ENCODE results near the gene MARK3. TPM values are rescaled to one million over a fixed set of nuclear protein-coding genes. Genes with fewer than 3 reads are reported as not detected.
A peak's percentile ranks its signal among the peaks of the same experiment; 100 is the strongest.

Gene MARK3
- total RNA-seq, 1 experiment from 2014 or later: 81.9 TPM

GRCh38 chr14:103336191-103336590 is 49.0 kb upstream of the MARK3 start:
- Histone ChIP-seq H3K27ac (ENCODE audit: insufficient read length, low read depth, low read length) (no peak overlapping the region), H3K14ac (ENCODE audit: insufficient read depth, low read length) (no peak overlapping the region), H3K23me2 (ENCODE audit: insufficient read length, low read depth, low read length, poor library complexity, severe bottlenecking) (peaks cover 6% of the 10 kb centered on the region), H3K23ac (ENCODE audit: insufficient read length, low read depth, low read length) (no peak overlapping the region), H3K4me1 (ENCODE audit: insufficient read depth, low read length) (no peaks in the 10 kb centered on the region), H4K5ac (ENCODE audit: insufficient read length, low read depth, low read length) (no peak overlapping the region), H3K9ac (ENCODE audit: extremely low read depth, insufficient read length, low read length) (no peak overlapping the region), H2BK15ac (ENCODE audit: low read depth, low read length) (no peak overlapping the region), H4K20me1 (ENCODE audit: control insufficient read depth, insufficient read depth, insufficient read length) (no peaks in the 10 kb centered on the region), H4K8ac (replicated peaks; ENCODE audit: insufficient read length, low read depth, low read length) (no peak overlapping the region), H3K79me1 (ENCODE audit: insufficient read depth, low read depth, low read length, poor library complexity, severe bottlenecking) (no peaks in the 10 kb centered on the region), H3K79me2 (ENCODE audit: insufficient read depth, low read length) (peaks cover 7% of the 10 kb centered on the region; the same call in 1 of the 2 replicates), H3K9me3 (ENCODE audit: control insufficient read depth, low read depth, low read length) (no peaks in the 10 kb centered on the region), H3K4ac (ENCODE audit: low read depth, low read length) (no peak overlapping the region), H2AFZ (ENCODE audit: low read length) (no peak overlapping the region), H2BK5ac (ENCODE audit: insufficient read length, low read length) (no peak overlapping the region), H3T11ph (ENCODE audit: low read length) (no peak overlapping the region), H3K56ac (ENCODE audit: insufficient read length, low read depth, low read length) (no peak overlapping the region), H2BK12ac (ENCODE audit: insufficient read length, low read depth, low read length) (no peak overlapping the region), H3K27me3 (ENCODE audit: insufficient read depth, low read length) (no peaks in the 10 kb centered on the region), H2BK20ac (ENCODE audit: low read depth, low read length, poor library complexity, severe bottlenecking) (no peak overlapping the region), H3K18ac (ENCODE audit: insufficient read length, low read depth, low read length) (no peak overlapping the region), H3K4me2 (ENCODE audit: insufficient read depth, insufficient read length, low read length) (peak overlapping the region; percentile 99), H2BK120ac (ENCODE audit: low read depth, low read length, poor library complexity, severe bottlenecking) (no peak overlapping the region), H4K91ac (ENCODE audit: insufficient read length, low read depth, low read length) (no peak overlapping the region), H2AK5ac (ENCODE audit: insufficient read length, low read length) (no peak overlapping the region)
- no peak for TF ChIP-seq CTCF (conservative IDR thresholded peaks at IDR 0.05)
- Mint-ChIP-seq H3K36me3 (ENCODE audit: insufficient read depth in 1 of 3, low read depth in 3 of 3) (peaks cover 60 to 65% (median 62%) of the 10 kb centered on the region in 3 experiments), H3K4me3 (peak overlapping the region; percentile 93 to 97), H3K4me1 (peaks cover 20 to 26% of the 10 kb centered on the region in 2 experiments), H3K9me3 (peaks cover 0 to 2% of the 10 kb centered on the region in 2 experiments; a peak in 1 of 5 replicates), H3K27me3 (ENCODE audit: low read depth) (peaks cover 2% of the 10 kb centered on the region; the same call in 1 of the 2 replicates), H3K27ac (peak overlapping the region in 2 of 3 experiments; percentile 49 to 88; a peak in 3 of 7 replicates)
- WGBS (ENCODE audit: extremely low coverage, insufficient read length, low lambda C conversion rate): no CpG with 5 or more reads among the region's 14 CpGs
- DNase-seq: no peak

Data from H9 (cell line).